Parathyroid adenoma (tissue), 2 donors: ENCODE results near the gene OPCML.

Source experiments
- H2AFZ ChIP-seq: fragments of 300-600 bp; sonication (generic); one replicate; pipeline ENCODE4 v1.7.0; 2017; ENCODE audit warnings: antibody characterized with exemption, mild to moderate bottlenecking
- H3K27ac ChIP-seq: fragments of 300-600 bp; sonication (generic); one replicate; pipeline ENCODE4 v1.7.0; 2017
- H3K27me3 ChIP-seq: fragments of 300-600 bp; sonication (generic); one replicate; pipeline ENCODE4 v1.7.0; 2017; ENCODE audit warnings: low read length; ENCODE audit not compliant: control insufficient read depth, insufficient read depth
- H3K36me3 ChIP-seq: fragments of 300-600 bp; sonication (generic); one replicate; pipeline ENCODE4 v1.7.0; 2017; ENCODE audit warnings: low read length; ENCODE audit not compliant: control insufficient read depth, insufficient read depth
- H3K4me1 ChIP-seq: fragments of 300-600 bp; sonication (generic); one replicate; pipeline ENCODE4 v1.7.0; 2017; ENCODE audit warnings: control low read depth
- H3K4me2 ChIP-seq: fragments of 300-600 bp; sonication (generic); one replicate; pipeline ENCODE4 v1.7.0; 2017; ENCODE audit warnings: low read length
- H3K4me3 ChIP-seq: fragments of 300-600 bp; sonication (generic); one replicate; pipeline ENCODE4 v1.7.0; 2017; ENCODE audit warnings: low read depth, low read length
- H3K79me2 ChIP-seq: fragments of 300-600 bp; sonication (generic); one replicate; pipeline ENCODE4 v1.7.0; 2017; ENCODE audit warnings: control low read depth
- H3K9ac ChIP-seq: fragments of 300-600 bp; sonication (generic); one replicate; pipeline ENCODE4 v1.7.0; 2017; ENCODE audit warnings: mild to moderate bottlenecking
- H3K9me3 ChIP-seq: fragments of 300-600 bp; sonication (generic); one replicate; pipeline ENCODE4 v1.7.0; 2017; ENCODE audit warnings: low read length; ENCODE audit not compliant: control insufficient read depth
- CTCF ChIP-seq: fragments of 300-600 bp; sonication (generic); IDR thresholded peaks from one replicate; pipeline ENCODE4 v1.7.0; 2017; ENCODE audit warnings: antibody characterized with exemption, mild to moderate bottlenecking
- donor health status: primary hyperparathyroidism.

Gene OPCML

GRCh38 chr11:132872211-132872610 lies 660.1 kb downstream of the OPCML start:
- no peaks in the 10 kb centered on the region for H3K36me3 ChIP-seq
- TF ChIP-seq CTCF, result no peak
- H3K4me2 ChIP-seq, result no peak overlapping the region
- H2AFZ ChIP-seq, result no peak overlapping the region
- H3K4me3 ChIP-seq, result no peak overlapping the region
- peaks cover 4% of the 10 kb centered on the region for H3K4me1 ChIP-seq
- no peak overlapping the region for H3K9ac ChIP-seq
- no peak overlapping the region for H3K27ac ChIP-seq
- no peaks in the 10 kb centered on the region for H3K9me3 ChIP-seq
- no peaks in the 10 kb centered on the region for H3K79me2 ChIP-seq
- no peaks in the 10 kb centered on the region for H3K27me3 ChIP-seq

GRCh38 chr11:132866783-132867545 lies 665.3 kb downstream of the OPCML start:
- no peak for TF ChIP-seq CTCF
- H3K79me2 ChIP-seq, result no peaks in the 10 kb centered on the region
- no peaks in the 10 kb centered on the region for H3K9me3 ChIP-seq
- H3K36me3 ChIP-seq, result no peaks in the 10 kb centered on the region
- no peaks in the 10 kb centered on the region for H3K27me3 ChIP-seq
- peaks cover 5% of the 10 kb centered on the region for H3K4me1 ChIP-seq
- H3K27ac ChIP-seq, result peak overlapping the region; percentile 24
- peak overlapping the region; percentile 56 for H2AFZ ChIP-seq
- no peak overlapping the region for H3K9ac ChIP-seq
- no peak overlapping the region for H3K4me3 ChIP-seq
- no peak overlapping the region for H3K4me2 ChIP-seq

GRCh38 chr11:132865623-132866022 lies 666.7 kb downstream of the OPCML start:
- no peaks in the 10 kb centered on the region for H3K9me3 ChIP-seq
- TF ChIP-seq CTCF, result no peak
- no peaks in the 10 kb centered on the region for H3K79me2 ChIP-seq

GRCh38 chr11:132864811-132865576 lies 667.3 kb downstream of the OPCML start:
- no peak overlapping the region for H3K27ac ChIP-seq
- no peaks in the 10 kb centered on the region for H3K27me3 ChIP-seq
- H3K4me2 ChIP-seq, result no peak overlapping the region
- peaks cover 5% of the 10 kb centered on the region for H3K4me1 ChIP-seq
- H3K4me3 ChIP-seq, result no peak overlapping the region
- H3K79me2 ChIP-seq, result no peaks in the 10 kb centered on the region
- no peaks in the 10 kb centered on the region for H3K36me3 ChIP-seq
- H2AFZ ChIP-seq, result no peak overlapping the region
- no peaks in the 10 kb centered on the region for H3K9me3 ChIP-seq
- no peak for TF ChIP-seq CTCF
- H3K9ac ChIP-seq, result no peak overlapping the region

More at GRCh38 chr11:132865623-132866022, 666.7 kb downstream of the OPCML start:
- H3K4me2 ChIP-seq, result no peak overlapping the region
- peaks cover 5% of the 10 kb centered on the region for H3K4me1 ChIP-seq
- H3K27ac ChIP-seq, result no peak overlapping the region
- no peaks in the 10 kb centered on the region for H3K36me3 ChIP-seq
- H3K4me3 ChIP-seq, result no peak overlapping the region
- no peaks in the 10 kb centered on the region for H3K27me3 ChIP-seq
- H3K9ac ChIP-seq, result no peak overlapping the region
- H2AFZ ChIP-seq, result no peak overlapping the region
